NB4 (cell line): ENCODE data around the gene PRRC1.
"Not testable (repeated sequence)": the region's sequence is repeated elsewhere in the genome, so short reads cannot be mapped to it uniquely, and the experiment has no call there.

ENCODE experiments used
- DNase-seq: peaks from one replicate; pipeline ENCODE4 v3.0.0; 2010; ENCODE audit warnings: low read depth
- H3K4me3 ChIP-seq: one replicate; pipeline ENCODE4 v1.5.1; 2011; ENCODE audit warnings: mild to moderate bottlenecking, low read depth, low read length, moderate library complexity
- CTCF ChIP-seq: IDR thresholded peaks from one replicate; pipeline ENCODE4 v1.5.1; 2012; ENCODE audit warnings: low read depth, low read length
- MYC ChIP-seq: IDR thresholded peaks from 2 replicates; pipeline ENCODE4 v1.6.1; 2011; ENCODE audit warnings: low read depth, low read length
- POLR2A ChIP-seq: IDR thresholded peaks from 2 replicates; pipeline ENCODE4 v1.6.1; 2011; ENCODE audit warnings: mild to moderate bottlenecking; ENCODE audit not compliant: insufficient read length; ENCODE audit errors: extremely low read depth
- TF ChIP-seq, protein P1 (sequence below): IDR thresholded peaks from 2 replicates; pipeline ENCODE4 v1.6.1; 2011; ENCODE audit warnings: low read depth, low read length

PRRC1 gene

GRCh38 chr5:127525181-127525580, 7.7 kb downstream of the PRRC1 start:
- no peak for TF ChIP-seq MYC
- TF ChIP-seq, protein P1, sequence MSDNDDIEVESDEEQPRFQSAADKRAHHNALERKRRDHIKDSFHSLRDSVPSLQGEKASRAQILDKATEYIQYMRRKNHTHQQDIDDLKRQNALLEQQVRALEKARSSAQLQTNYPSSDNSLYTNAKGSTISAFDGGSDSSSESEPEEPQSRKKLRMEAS: no peak
- no peak for TF ChIP-seq CTCF
- TF ChIP-seq POLR2A: no peak
- no peak overlapping the region for H3K4me3 ChIP-seq
- no peak for DNase-seq

DNA sequence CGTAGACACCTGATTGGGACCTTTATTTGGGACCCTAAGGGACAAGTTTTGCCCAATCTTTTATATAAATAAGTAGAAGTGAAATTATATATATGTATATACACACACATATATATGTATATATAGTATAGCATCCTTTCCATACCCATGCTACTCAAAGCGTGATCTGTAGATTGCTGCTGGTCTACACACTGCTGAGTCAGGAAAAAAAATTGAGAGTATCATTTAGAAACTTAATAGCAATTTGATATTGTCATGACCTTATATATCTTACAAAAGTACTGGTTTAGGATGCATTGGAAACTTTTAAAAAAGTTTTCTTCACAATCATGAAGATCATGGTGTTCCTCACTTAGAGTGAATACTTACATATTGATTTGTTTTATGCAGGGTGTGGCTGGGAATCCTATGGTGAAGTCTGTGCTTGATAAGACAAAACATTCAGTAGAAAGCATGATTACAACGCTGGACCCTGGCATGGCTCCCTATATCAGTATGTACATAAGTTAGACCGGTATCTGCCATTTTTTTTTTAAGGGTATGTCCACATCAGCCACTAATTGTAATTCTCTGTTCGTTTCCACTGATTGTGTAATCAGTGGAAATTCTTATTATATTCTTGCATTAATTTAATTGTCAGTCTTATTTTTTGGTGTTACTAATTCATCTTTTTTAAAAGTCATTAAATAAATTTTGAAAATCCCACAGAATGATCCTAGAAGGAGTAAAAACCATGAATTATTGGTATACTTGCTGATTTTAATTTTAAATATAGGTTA, 12.7 kb downstream of the PRRC1 start:
- DNase-seq: no peak
- no peak overlapping the region for H3K4me3 ChIP-seq
- TF ChIP-seq CTCF (no peak), MYC (no peak), POLR2A (no peak)
- TF ChIP-seq, protein P1: no peak

DNA sequence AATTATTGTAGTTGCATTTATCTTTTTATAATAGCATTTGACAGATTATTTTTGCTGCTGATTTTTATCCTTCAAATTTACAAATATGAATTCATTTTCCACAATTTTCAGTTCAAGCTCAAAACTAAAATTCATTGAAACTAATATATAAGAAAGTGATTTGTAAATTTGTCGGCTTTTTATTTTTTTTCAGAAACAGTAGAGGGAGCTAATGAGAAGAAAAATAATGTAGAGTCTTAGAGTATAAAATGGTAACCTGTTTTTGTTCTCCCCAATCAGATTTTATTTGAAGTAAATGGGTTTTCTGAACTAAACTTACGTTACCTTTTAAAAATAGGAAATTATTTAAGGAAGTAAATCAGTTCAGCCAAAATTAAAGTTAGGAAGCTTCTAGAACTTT, 19.2 kb downstream of the PRRC1 start:
- TF ChIP-seq MYC (no peak), POLR2A (no peak), CTCF (no peak)
- TF ChIP-seq, protein P1: no peak
- peak; percentile 9 for DNase-seq
- H3K4me3 ChIP-seq: no peak overlapping the region

DNA sequence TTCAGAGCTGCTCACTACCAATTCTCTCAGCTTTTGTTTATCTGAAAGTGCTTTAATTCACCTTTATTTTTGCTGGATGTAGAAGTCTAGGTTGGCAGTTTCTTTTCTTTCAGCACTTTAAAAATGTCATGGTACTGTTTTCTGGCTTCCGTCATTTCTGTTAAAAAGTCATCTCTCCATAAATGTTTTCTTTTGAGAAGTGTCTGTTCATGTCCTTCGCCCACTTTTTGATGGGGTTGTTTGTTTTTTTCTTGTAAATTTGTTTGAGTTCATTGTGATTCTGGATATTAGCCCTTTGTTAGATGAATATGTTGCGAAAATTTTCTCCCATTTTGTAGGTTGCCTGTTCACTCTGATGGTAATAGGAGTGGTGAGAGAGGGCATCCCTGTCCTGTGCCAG, 23.1 kb downstream of the PRRC1 start:
- H3K4me3 ChIP-seq, DNase-seq: not testable (repeated sequence)

DNA sequence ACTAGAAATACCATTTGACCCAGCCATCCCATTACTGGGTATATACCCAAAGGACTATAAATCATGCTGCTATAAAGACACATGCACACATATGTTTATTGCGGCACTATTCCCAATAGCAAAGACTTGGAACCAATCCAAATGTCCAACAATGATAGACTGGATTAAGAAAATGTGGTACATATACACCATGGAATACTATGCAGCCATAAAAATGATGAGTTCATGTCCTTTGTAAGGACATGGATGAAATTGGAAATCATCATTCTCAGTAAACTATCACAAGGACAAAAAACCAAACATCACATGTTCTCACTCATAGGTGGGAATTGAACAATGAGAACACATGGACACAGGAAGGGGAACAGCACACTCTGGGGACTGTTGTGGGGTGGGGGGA, 27.8 kb downstream of the PRRC1 start:
- DNase-seq, H3K4me3 ChIP-seq: not testable (repeated sequence)

GRCh38 chr5:127549551-127549950, 32.1 kb downstream of the PRRC1 start:
- DNase-seq: no peak
- H3K4me3 ChIP-seq: no peak overlapping the region
- TF ChIP-seq, protein P1: no peak
- TF ChIP-seq CTCF (no peak), POLR2A (no peak), MYC (no peak)

DNA sequence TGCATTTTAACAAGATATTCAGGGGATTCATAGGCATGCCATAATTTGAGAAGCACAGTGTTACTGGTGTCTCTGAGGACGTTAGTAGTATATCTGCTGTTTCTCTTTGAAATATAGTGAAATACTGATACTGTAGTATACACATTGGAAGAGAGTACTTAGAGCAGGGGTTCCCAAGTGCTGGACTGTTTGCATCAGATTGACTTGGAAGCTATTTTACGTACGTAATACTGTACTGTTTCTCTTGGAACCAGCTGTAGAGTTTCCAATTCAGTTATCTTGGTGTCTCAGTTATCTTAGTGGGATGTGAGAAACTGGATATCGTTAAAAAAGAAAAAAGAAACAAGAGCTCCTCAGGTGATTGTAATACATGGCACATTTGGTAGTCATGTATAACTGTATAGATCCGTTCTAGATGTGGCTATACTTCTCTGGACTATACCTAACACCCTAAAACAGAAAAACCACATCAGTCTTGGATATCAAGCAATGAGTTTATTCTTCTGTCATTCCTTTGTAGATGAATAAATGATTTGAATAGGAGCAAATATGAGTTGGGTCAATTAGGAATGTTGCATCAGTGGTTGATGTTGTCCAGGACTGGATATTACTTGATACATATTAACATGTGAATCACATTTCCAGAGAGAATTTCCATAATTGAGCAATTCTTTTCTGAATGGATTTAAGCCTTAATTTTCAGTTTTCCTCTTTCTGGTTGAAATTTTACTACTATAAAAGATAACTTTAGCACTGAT, 33.4 kb downstream of the PRRC1 start:
- H3K4me3 ChIP-seq: no peak overlapping the region
- no peak for DNase-seq
- TF ChIP-seq CTCF: no peak
- no peak for TF ChIP-seq MYC
- TF ChIP-seq, protein P1: no peak
- TF ChIP-seq POLR2A: no peak
